ENCODE data around the gene GDA. TPM values are rescaled to one million over a fixed set of nuclear protein-coding genes. Genes with fewer than 3 reads are reported as not detected.

Gene GDA
- total and polyA plus RNA-seq, 9 of the 15 experiments (the other 6 are each of a cell fraction or from before 2014, with no cell fraction given): 4.5 to 18.0 (median 12.7) TPM

DNA sequence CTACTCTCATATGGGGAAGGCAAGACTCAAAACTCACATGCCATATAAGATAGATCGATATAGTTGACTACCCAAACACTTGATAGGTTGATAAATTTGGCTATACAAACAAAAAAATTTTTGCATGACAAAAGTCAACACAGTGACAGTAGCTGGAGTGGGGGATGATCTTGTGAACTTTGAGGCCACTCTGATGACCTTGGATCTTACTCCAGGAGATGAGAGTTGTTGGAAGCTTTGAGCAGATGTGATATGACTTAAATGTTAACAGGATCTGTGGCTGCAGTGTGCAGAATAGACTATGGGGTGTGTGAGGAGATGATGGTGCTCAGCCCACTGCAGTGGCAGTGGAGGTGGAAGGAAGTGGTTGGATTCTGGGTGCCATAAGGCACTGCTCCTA, 114.3 kb downstream of the GDA start:
- Histone ChIP-seq H3K9me3 (replicated peaks; ENCODE audit: control insufficient read depth, insufficient read depth, low read depth, low read length) (no peaks in the 10 kb centered on the region), H3K4me2 (ENCODE audit: insufficient read depth, low read length) (no peak overlapping the region), H3K4me1 (replicated peaks in 1 of 2; ENCODE audit: control insufficient read depth in 2 of 2, insufficient read depth in 2 of 2, low read length in 2 of 2) (no peaks in the 10 kb centered on the region), H3K79me2 (ENCODE audit: control insufficient read depth, insufficient read depth, low read length) (no peaks in the 10 kb centered on the region), H4K20me1 (replicated peaks; ENCODE audit: control insufficient read depth, insufficient read depth, low read length) (no peaks in the 10 kb centered on the region), H2AFZ (ENCODE audit: low read depth, low read length) (no peak overlapping the region), H3K9me1 (ENCODE audit: control insufficient read depth, insufficient read depth, low read length) (no peaks in the 10 kb centered on the region), H3K27ac (ENCODE audit: extremely low read depth, low read depth, low read length) (no peak overlapping the region), H3K36me3 (ENCODE audit: control insufficient read depth, insufficient read depth, low read length) (no peaks in the 10 kb centered on the region), H3K27me3 (ENCODE audit: control insufficient read depth in 2 of 2, insufficient read depth in 2 of 2, low read length in 2 of 2) (peaks cover 0 to 2% of the 10 kb centered on the region in 2 experiments; a peak in 3 of 5 replicates), H3K4me3 (no peak overlapping the region), H3K9ac (ENCODE audit: insufficient read depth in 1 of 2, low read depth in 2 of 2, low read length in 2 of 2) (no peak overlapping the region)
- intact Hi-C loops (cut with micrococcal nuclease) (no loop called here), in situ Hi-C loops (cut with MboI) (loop anchor here (25.0 kb wide), 2 partner anchors 451 to 1351 kb away; no protein-coding TSS in a partner anchor)
- FAIRE-seq: no peak
- BruUV-seq (replicated peaks): no TSS peak
- DNase-seq (ENCODE audit: extremely low read depth in 1 of 4, low spot score in 3 of 4): no peak
- POLR2A ChIA-PET: no interaction called here
- CTCF ChIA-PET (ENCODE audit: low intra/inter-chr PET ratio): no interaction called here
- no peak for TF ChIP-seq DMBX1 (CRISPR knock-in tag; IDR thresholded peaks at IDR 0.05; ENCODE audit: borderline replicate concordance)
- no peak for TF ChIP-seq DIDO1 (tag; IDR thresholded peaks at IDR 0.05; ENCODE audit: low read depth)
- no peak for TF ChIP-seq POU5F1 (IDR thresholded peaks at IDR 0.05; ENCODE audit: borderline replicate concordance, low read depth, low read length, partially characterized antibody)
- TF ChIP-seq XRCC5 (IDR thresholded peaks at IDR 0.05; ENCODE audit: low read depth, low read length): no peak
- no peak for TF ChIP-seq ILF3 (IDR thresholded peaks at IDR 0.05; ENCODE audit: borderline replicate concordance)
- TF ChIP-seq NRF1 (conservative IDR thresholded peaks at IDR 0.05 in 1 of 2, IDR thresholded peaks at IDR 0.05 in 1 of 2): no peak
- no peak for TF ChIP-seq KAT2B (IDR thresholded peaks at IDR 0.05; ENCODE audit: low read depth, low read length)
- no peak for TF ChIP-seq ZNF277 (CRISPR knock-in tag; IDR thresholded peaks at IDR 0.05; ENCODE audit: borderline replicate concordance)
- no peak for TF ChIP-seq ZNF282 (CRISPR knock-in tag; IDR thresholded peaks at IDR 0.05)
- TF ChIP-seq C11orf30 (IDR thresholded peaks at IDR 0.05; ENCODE audit: low read depth): no peak
- TF ChIP-seq DDX20 (tag; IDR thresholded peaks at IDR 0.05; ENCODE audit: low read depth): no peak
- TF ChIP-seq ASH1L (IDR thresholded peaks at IDR 0.05; ENCODE audit: borderline replicate concordance, low read depth, partially characterized antibody): no peak
- no peak for TF ChIP-seq ZNF511 (CRISPR knock-in tag; IDR thresholded peaks at IDR 0.05)
- TF ChIP-seq EWSR1 (IDR thresholded peaks at IDR 0.05; ENCODE audit: borderline replicate concordance, low read depth, partially characterized antibody): no peak
- no peak for TF ChIP-seq EP300 (IDR thresholded peaks at IDR 0.05; ENCODE audit: low read length)
- no peak for TF ChIP-seq DACH1 (IDR thresholded peaks at IDR 0.05; ENCODE audit: partially characterized antibody)
- no peak for TF ChIP-seq POLR2AphosphoS2 (IDR thresholded peaks at IDR 0.05; ENCODE audit: low read length)
- no peak for TF ChIP-seq TAF15 (IDR thresholded peaks at IDR 0.05; ENCODE audit: low read depth, low read length)
- TF ChIP-seq NFE2 (IDR thresholded peaks at IDR 0.05; ENCODE audit: low read depth): no peak
- TF ChIP-seq KDM4B (IDR thresholded peaks at IDR 0.05; ENCODE audit: borderline replicate concordance in 2 of 2, low read depth in 1 of 2): no peak
- ATAC-seq: no peak
- 0% methylated on average over 1 of the region's 1 CpG for WGBS (ENCODE audit: insufficient coverage, low coverage, missing lambda C conversion rate)
